ENCODE data around the gene CCT8.
"Not testable (repeated sequence)": the region's sequence is repeated elsewhere in the genome, so short reads cannot be mapped to it uniquely, and the experiment has no call there.

The CCT8 gene

GRCh38 chr21:29018540-29018939, 54.9 kb downstream of the CCT8 start:
- no peak for DNase-seq (ENCODE audit: low read depth in 2 of 2)

GRCh38 chr21:29017639-29018237, 55.7 kb downstream of the CCT8 start:
- DNase-seq (ENCODE audit: low read depth in 2 of 2) = no peak

GRCh38 chr21:29011236-29011635, 62.2 kb downstream of the CCT8 start:
- not testable (repeated sequence) for DNase-seq (ENCODE audit: low read depth in 2 of 2)

- DNase-seq (ENCODE audit: low read depth in 2 of 2) = no peak
These were observed 65.1 kb downstream of the CCT8 start for GRCh38 chr21:29008367-29008766.

GRCh38 chr21:29007810-29008209, 65.6 kb downstream of the CCT8 start:
- DNase-seq (ENCODE audit: low read depth in 2 of 2) = no peak

GRCh38 chr21:29007135-29007534, 66.3 kb downstream of the CCT8 start:
- DNase-seq (ENCODE audit: low read depth in 2 of 2) = no peak

Data from stimulated activated CD4-positive, alpha-beta T cell treated with anti-CD3 and anti-CD28 coated beads, Interleukin-1b, Interleukin-23, amount 100 ng/mL, for 4 hours (primary cell).